WTC11 (cell line): ENCODE results near the gene ZNF423. TPM values are rescaled to one million over a fixed set of nuclear protein-coding genes. Genes with fewer than 3 reads are reported as not detected.

Source experiments
- ATAC-seq: fragments of 200-7000 bp; cut with Tn5 transposase; 2 replicates; pipeline ENCODE4 v1.10.0; 2021; ENCODE audit warnings: mild to moderate bottlenecking, moderate library complexity
- CTCF ChIA-PET: fragments of 300-600 bp; sonication (Branson Sonifier 250); formaldehyde crosslinking; loops from one replicate; lab custom pipeline; 2021; ENCODE audit warnings: antibody characterized with exemption; lab: Charles Lee
- POLR2A ChIA-PET: fragments of 350-600 bp; sonication (Branson Sonifier 250); formaldehyde crosslinking; loops from one replicate; lab custom pipeline; 2021; ENCODE audit warnings: antibody characterized with exemption; lab: Charles Lee
- DNase-seq: peaks from one replicate; pipeline ENCODE4 v3.0.0; 2021; ENCODE audit warnings: low spot score
- H3K27ac Mint-ChIP-seq: 2 replicates; pipeline ENCODE4 v1.8.0; 2021; ENCODE audit warnings: mixed read lengths
- H3K27me3 Mint-ChIP-seq: 2 replicates; pipeline ENCODE4 v1.8.0; 2021; ENCODE audit warnings: low read depth, mild to moderate bottlenecking, moderate library complexity, mixed read lengths
- H3K36me3 Mint-ChIP-seq: 2 replicates; pipeline ENCODE4 v1.8.0; 2021; ENCODE audit warnings: mixed read lengths
- H3K4me1 Mint-ChIP-seq: 2 replicates; pipeline ENCODE4 v1.8.0; 2022; ENCODE audit warnings: mixed read lengths
- H3K4me3 Mint-ChIP-seq: 2 replicates; pipeline ENCODE4 v1.8.0; 2021; ENCODE audit warnings: mild to moderate bottlenecking, moderate library complexity, mixed read lengths
- H3K9me3 Mint-ChIP-seq: 2 replicates; pipeline ENCODE4 v1.8.0; 2021; ENCODE audit warnings: mixed read lengths
- ELF4 ChIP-seq: sonication (generic); formaldehyde crosslinking; IDR thresholded peaks from 2 replicates; pipeline ENCODE4 v1.8.1; 2022; ENCODE audit warnings: low read depth, mild to moderate bottlenecking, moderate library complexity, missing genetic modification reagents
- MXD4 ChIP-seq: fragments of 250-450 bp; sonication (Bioruptor Pico); IDR thresholded peaks from 2 replicates; pipeline ENCODE4 v1.8.0; 2021; ENCODE audit warnings: mild to moderate bottlenecking, moderate library complexity, borderline replicate concordance
- RELA ChIP-seq: sonication (generic); formaldehyde crosslinking; IDR thresholded peaks from 2 replicates; pipeline ENCODE4 v1.8.1; 2022; ENCODE audit warnings: missing genetic modification reagents, mild to moderate bottlenecking, borderline replicate concordance
- TCF7 ChIP-seq: sonication (generic); formaldehyde crosslinking; IDR thresholded peaks from 2 replicates; pipeline ENCODE4 v1.8.0; 2022; ENCODE audit warnings: mild to moderate bottlenecking, low read depth, missing genetic modification reagents, moderate library complexity
- TP53 ChIP-seq: sonication (generic); formaldehyde crosslinking; IDR thresholded peaks from 2 replicates; pipeline ENCODE4 v1.8.1; 2023; ENCODE audit warnings: mild to moderate bottlenecking, missing genetic modification reagents
- ZBTB21 ChIP-seq: sonication (generic); formaldehyde crosslinking; IDR thresholded peaks from 2 replicates; pipeline ENCODE4 v1.8.1; 2023; ENCODE audit warnings: mild to moderate bottlenecking, missing genetic modification reagents, borderline replicate concordance
- ZNF263 ChIP-seq: sonication (generic); formaldehyde crosslinking; IDR thresholded peaks from 2 replicates; pipeline ENCODE4 v1.8.1; 2022; ENCODE audit warnings: low read depth, mild to moderate bottlenecking, moderate library complexity, missing genetic modification reagents
- ZNF317 ChIP-seq: sonication (generic); formaldehyde crosslinking; IDR thresholded peaks from 2 replicates; pipeline ENCODE4 v1.8.1; 2023; ENCODE audit warnings: low read depth, mild to moderate bottlenecking, moderate library complexity, missing genetic modification reagents, borderline replicate concordance
- ZNF416 ChIP-seq: fragments of 250-450 bp; sonication (Bioruptor Pico); IDR thresholded peaks from 2 replicates; pipeline ENCODE4 v1.9.0; 2021; ENCODE audit warnings: mild to moderate bottlenecking, inconsistent platforms
- ZNF423 ChIP-seq: fragments of 250-450 bp; sonication (Bioruptor Pico); IDR thresholded peaks from 2 replicates; pipeline ENCODE4 v2.1.2; 2022; ENCODE audit warnings: mild to moderate bottlenecking, moderate library complexity
- total RNA-seq: library from RNA; stranded (reverse); gene quantifications from 3 replicates; pipeline ENCODE4 v1.2.3, GENCODE V29; 2021
- TF ChIP-seq, protein P1 (sequence below): sonication (generic); formaldehyde crosslinking; IDR thresholded peaks from 2 replicates; pipeline ENCODE4 v1.8.0; 2022; ENCODE audit warnings: mild to moderate bottlenecking, missing genetic modification reagents
- TF ChIP-seq, protein P2 (sequence below): sonication (generic); formaldehyde crosslinking; IDR thresholded peaks from 2 replicates; pipeline ENCODE4 v1.8.1; 2022; ENCODE audit warnings: missing genetic modification reagents, borderline replicate concordance
- TF ChIP-seq, protein P3 (sequence below): sonication (generic); formaldehyde crosslinking; IDR thresholded peaks from 2 replicates; pipeline ENCODE4 v1.8.0; 2022; ENCODE audit warnings: missing genetic modification reagents
- TF ChIP-seq, protein P4 (sequence below): sonication (generic); formaldehyde crosslinking; IDR thresholded peaks from 2 replicates; pipeline ENCODE4 v1.8.1; 2023; ENCODE audit warnings: mild to moderate bottlenecking, moderate library complexity, missing genetic modification reagents

The ZNF423 gene
- total RNA-seq, 1 experiment from 2014 or later: 38.8 TPM

DNA sequence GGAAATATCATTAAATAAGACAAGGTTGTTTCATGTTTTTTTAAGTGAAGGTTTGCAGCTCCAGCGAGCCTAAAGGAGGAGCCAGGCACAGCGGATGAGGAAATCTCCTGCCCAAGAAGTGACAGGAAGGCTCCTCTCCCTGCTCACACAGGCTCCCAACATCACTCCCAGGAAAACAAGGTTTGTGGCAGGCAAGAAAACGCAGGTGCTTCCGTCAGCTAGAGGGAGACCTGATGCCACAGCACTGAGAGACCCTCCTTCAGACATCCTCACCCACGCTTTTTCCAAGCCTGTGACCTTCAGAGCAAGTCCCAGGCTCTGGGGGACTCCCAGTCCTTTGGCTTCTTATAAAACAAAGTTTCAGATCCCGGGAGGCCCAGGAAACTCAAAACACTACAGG is 89.7 kb downstream of the ZNF423 start:
- no peaks in the 10 kb centered on the region for H3K9me3 Mint-ChIP-seq
- CTCF ChIA-PET: interaction anchor here (0.6 to 1.0 kb wide), 3 partner anchors 27 to 155 kb away, joined by 3 read pairs; no protein-coding TSS in a partner anchor
- H3K36me3 Mint-ChIP-seq: no peaks in the 10 kb centered on the region
- peak; percentile 50 for ATAC-seq
- H3K27me3 Mint-ChIP-seq: no peaks in the 10 kb centered on the region
- peaks cover 37% of the 10 kb centered on the region for H3K4me1 Mint-ChIP-seq
- POLR2A ChIA-PET: no interaction called here
- H3K4me3 Mint-ChIP-seq: no peak overlapping the region
- no peak for TF ChIP-seq MXD4
- TF ChIP-seq, all 79 proteins: peak for 0
- DNase-seq: no peak
- peak overlapping the region; percentile 43; the same call in 1 of the 2 replicates for H3K27ac Mint-ChIP-seq

DNA sequence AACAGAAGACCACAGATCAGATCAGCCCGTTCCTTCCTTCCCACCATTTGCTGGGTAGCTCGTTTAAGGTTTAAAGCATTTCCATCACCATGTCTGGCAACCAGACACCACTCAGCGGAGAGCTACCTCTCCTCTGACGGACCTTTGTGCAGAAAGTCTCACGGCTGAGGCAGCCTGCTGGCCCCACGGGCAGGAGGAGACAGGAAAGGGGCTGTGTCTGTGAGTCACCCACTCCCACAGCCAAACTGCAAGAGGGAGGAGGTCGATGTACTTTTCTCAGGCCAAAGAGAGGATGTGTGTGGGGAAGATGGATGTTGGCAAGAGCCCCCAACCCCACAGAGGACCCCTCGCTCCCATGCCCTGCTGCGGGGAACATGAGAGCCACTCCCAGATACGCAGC is 92.1 kb downstream of the ZNF423 start:
- no peaks in the 10 kb centered on the region for H3K9me3 Mint-ChIP-seq
- ATAC-seq: no peak
- H3K4me3 Mint-ChIP-seq: no peak overlapping the region
- H3K27me3 Mint-ChIP-seq: no peaks in the 10 kb centered on the region
- TF ChIP-seq, protein P1, sequence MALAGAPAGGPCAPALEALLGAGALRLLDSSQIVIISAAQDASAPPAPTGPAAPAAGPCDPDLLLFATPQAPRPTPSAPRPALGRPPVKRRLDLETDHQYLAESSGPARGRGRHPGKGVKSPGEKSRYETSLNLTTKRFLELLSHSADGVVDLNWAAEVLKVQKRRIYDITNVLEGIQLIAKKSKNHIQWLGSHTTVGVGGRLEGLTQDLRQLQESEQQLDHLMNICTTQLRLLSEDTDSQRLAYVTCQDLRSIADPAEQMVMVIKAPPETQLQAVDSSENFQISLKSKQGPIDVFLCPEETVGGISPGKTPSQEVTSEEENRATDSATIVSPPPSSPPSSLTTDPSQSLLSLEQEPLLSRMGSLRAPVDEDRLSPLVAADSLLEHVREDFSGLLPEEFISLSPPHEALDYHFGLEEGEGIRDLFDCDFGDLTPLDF (CRISPR knock-in tag): no peak
- POLR2A ChIA-PET: no interaction called here
- CTCF ChIA-PET: no interaction called here
- H3K4me1 Mint-ChIP-seq: peaks cover 30% of the 10 kb centered on the region
- H3K27ac Mint-ChIP-seq: peak overlapping the region; percentile 72; the same call in 1 of the 2 replicates
- DNase-seq: no peak
- no peaks in the 10 kb centered on the region for H3K36me3 Mint-ChIP-seq

DNA sequence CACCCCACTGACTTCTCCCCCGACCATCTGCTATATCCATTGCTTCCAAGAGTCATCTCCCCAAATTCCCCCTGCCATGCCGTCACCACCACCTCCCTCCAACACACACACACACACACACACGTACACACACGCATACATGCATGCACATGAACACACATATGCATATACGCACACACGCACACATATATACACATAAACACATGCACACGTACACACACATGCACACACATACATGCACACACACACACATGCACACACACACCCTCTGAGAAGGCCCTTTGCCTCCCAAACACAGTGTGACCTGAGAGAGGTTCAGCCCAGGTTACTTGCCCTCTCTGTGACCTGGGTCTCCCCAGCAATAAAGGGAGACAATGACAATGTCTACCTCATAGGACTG is 95.1 kb downstream of the ZNF423 start:
- ATAC-seq: no peak
- no peak overlapping the region for H3K27ac Mint-ChIP-seq

More for the DNA sequence above, 95.1 kb downstream of the ZNF423 start:
- Mint-ChIP-seq H3K27me3 (no peaks in the 10 kb centered on the region), H3K36me3 (no peaks in the 10 kb centered on the region), H3K4me3 (no peak overlapping the region), H3K4me1 (peaks cover 36% of the 10 kb centered on the region), H3K9me3 (no peaks in the 10 kb centered on the region)
- TF ChIP-seq, protein P2, sequence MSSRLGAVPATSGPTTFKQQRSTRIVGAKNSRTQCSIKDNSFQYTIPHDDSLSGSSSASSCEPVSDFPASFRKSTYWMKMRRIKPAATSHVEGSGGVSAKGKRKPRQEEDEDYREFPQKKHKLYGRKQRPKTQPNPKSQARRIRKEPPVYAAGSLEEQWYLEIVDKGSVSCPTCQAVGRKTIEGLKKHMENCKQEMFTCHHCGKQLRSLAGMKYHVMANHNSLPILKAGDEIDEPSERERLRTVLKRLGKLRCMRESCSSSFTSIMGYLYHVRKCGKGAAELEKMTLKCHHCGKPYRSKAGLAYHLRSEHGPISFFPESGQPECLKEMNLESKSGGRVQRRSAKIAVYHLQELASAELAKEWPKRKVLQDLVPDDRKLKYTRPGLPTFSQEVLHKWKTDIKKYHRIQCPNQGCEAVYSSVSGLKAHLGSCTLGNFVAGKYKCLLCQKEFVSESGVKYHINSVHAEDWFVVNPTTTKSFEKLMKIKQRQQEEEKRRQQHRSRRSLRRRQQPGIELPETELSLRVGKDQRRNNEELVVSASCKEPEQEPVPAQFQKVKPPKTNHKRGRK (CRISPR knock-in tag): no peak
- TF ChIP-seq ELF4 (CRISPR knock-in tag) (no peak), RELA (CRISPR knock-in tag) (no peak), TP53 (no peak), ZBTB21 (no peak), TCF7 (CRISPR knock-in tag) (no peak), ZNF317 (no peak), ZNF416 (CRISPR knock-in tag) (no peak), ZNF423 (CRISPR knock-in tag) (no peak), ZNF263 (CRISPR knock-in tag) (no peak)
- TF ChIP-seq, protein P3, sequence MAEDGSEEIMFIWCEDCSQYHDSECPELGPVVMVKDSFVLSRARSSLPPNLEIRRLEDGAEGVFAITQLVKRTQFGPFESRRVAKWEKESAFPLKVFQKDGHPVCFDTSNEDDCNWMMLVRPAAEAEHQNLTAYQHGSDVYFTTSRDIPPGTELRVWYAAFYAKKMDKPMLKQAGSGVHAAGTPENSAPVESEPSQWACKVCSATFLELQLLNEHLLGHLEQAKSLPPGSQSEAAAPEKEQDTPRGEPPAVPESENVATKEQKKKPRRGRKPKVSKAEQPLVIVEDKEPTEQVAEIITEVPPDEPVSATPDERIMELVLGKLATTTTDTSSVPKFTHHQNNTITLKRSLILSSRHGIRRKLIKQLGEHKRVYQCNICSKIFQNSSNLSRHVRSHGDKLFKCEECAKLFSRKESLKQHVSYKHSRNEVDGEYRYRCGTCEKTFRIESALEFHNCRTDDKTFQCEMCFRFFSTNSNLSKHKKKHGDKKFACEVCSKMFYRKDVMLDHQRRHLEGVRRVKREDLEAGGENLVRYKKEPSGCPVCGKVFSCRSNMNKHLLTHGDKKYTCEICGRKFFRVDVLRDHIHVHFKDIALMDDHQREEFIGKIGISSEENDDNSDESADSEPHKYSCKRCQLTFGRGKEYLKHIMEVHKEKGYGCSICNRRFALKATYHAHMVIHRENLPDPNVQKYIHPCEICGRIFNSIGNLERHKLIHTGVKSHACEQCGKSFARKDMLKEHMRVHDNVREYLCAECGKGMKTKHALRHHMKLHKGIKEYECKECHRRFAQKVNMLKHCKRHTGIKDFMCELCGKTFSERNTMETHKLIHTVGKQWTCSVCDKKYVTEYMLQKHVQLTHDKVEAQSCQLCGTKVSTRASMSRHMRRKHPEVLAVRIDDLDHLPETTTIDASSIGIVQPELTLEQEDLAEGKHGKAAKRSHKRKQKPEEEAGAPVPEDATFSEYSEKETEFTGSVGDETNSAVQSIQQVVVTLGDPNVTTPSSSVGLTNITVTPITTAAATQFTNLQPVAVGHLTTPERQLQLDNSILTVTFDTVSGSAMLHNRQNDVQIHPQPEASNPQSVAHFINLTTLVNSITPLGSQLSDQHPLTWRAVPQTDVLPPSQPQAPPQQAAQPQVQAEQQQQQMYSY (CRISPR knock-in tag): no peak
- TF ChIP-seq, protein P4, sequence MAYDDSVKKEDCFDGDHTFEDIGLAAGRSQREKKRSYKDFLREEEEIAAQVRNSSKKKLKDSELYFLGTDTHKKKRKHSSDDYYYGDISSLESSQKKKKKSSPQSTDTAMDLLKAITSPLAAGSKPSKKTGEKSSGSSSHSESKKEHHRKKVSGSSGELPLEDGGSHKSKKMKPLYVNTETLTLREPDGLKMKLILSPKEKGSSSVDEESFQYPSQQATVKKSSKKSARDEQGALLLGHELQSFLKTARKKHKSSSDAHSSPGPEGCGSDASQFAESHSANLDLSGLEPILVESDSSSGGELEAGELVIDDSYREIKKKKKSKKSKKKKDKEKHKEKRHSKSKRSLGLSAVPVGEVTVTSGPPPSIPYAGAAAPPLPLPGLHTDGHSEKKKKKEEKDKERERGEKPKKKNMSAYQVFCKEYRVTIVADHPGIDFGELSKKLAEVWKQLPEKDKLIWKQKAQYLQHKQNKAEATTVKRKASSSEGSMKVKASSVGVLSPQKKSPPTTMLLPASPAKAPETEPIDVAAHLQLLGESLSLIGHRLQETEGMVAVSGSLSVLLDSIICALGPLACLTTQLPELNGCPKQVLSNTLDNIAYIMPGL: no peak
- ChIA-PET POLR2A (no interaction called here), CTCF (no interaction called here)
- DNase-seq: no peak
